ENCODE data around the gene MTRF1L. TPM values are rescaled to one million over a fixed set of nuclear protein-coding genes. Genes with fewer than 3 reads are reported as not detected.
A peak's percentile ranks its signal among the peaks of the same experiment; 100 is the strongest.

The MTRF1L gene
- polyA plus RNA-seq, 3 donors = 8.2 to 12.8 (median 10.8) TPM

DNA sequence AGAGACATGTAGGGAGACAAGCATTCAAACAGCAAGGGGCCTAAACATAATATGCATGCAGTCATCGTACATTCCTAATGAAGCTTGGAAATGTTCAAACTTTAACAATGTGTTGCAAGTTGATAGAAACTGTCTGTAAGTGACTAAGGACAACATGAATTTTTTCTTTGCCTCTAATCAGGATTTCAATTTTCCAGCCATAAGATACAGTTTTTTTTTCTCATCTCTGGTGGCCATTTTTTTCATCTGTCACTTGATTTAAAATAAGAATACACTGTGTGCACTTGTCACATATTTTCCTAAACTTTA lies 22.2 kb upstream of the MTRF1L start:
- H3K36me3 ChIP-seq (replicated peaks in 1 of 2; ENCODE audit: control insufficient read depth in 1 of 2, insufficient read depth in 2 of 2, low read length in 2 of 2) = no peaks in the 10 kb centered on the region
- H3K79me2 ChIP-seq (ENCODE audit: insufficient read depth, low read length) = no peaks in the 10 kb centered on the region
- no peaks in the 10 kb centered on the region for H3K4me1 ChIP-seq (ENCODE audit: control insufficient read depth in 1 of 2, insufficient read depth in 2 of 2, low read length in 2 of 2)
- H3K36me3 Mint-ChIP-seq = no peaks in the 10 kb centered on the region
- no peaks in the 10 kb centered on the region for H3K9me3 ChIP-seq (replicated peaks in 1 of 2; ENCODE audit: control insufficient read depth in 1 of 2, insufficient read depth in 1 of 2, low read length in 2 of 2)
- no peak overlapping the region for H3K4me3 ChIP-seq (replicated peaks in 1 of 3; ENCODE audit: low read depth in 2 of 3, low read length in 3 of 3)
- H4K20me1 ChIP-seq (ENCODE audit: insufficient read depth, low read length) = no peaks in the 10 kb centered on the region
- intact Hi-C loops (cut with micrococcal nuclease) = loop anchor here (5.0 kb wide), 2 partner anchors 157 to 162 kb away; no protein-coding TSS in a partner anchor
- TF ChIP-seq, protein P1, sequence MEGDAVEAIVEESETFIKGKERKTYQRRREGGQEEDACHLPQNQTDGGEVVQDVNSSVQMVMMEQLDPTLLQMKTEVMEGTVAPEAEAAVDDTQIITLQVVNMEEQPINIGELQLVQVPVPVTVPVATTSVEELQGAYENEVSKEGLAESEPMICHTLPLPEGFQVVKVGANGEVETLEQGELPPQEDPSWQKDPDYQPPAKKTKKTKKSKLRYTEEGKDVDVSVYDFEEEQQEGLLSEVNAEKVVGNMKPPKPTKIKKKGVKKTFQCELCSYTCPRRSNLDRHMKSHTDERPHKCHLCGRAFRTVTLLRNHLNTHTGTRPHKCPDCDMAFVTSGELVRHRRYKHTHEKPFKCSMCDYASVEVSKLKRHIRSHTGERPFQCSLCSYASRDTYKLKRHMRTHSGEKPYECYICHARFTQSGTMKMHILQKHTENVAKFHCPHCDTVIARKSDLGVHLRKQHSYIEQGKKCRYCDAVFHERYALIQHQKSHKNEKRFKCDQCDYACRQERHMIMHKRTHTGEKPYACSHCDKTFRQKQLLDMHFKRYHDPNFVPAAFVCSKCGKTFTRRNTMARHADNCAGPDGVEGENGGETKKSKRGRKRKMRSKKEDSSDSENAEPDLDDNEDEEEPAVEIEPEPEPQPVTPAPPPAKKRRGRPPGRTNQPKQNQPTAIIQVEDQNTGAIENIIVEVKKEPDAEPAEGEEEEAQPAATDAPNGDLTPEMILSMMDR (IDR thresholded peaks at IDR 0.05) = peak; percentile 33
- no peak overlapping the region for H3K4me2 ChIP-seq (replicated peaks; ENCODE audit: extremely low read depth, low read length, poor library complexity, severe bottlenecking)
- no peak overlapping the region for H3K4me3 Mint-ChIP-seq
- H3K27me3 Mint-ChIP-seq (ENCODE audit: low read depth in 3 of 3) = peaks cover 0 to 3% (median 0%) of the 10 kb centered on the region in 3 donors
- H3K9ac ChIP-seq (ENCODE audit: insufficient read depth, low read length, poor library complexity, severe bottlenecking) = no peak overlapping the region
- H3K4me1 Mint-ChIP-seq = no peaks in the 10 kb centered on the region
- no peak overlapping the region for H2AFZ ChIP-seq (ENCODE audit: insufficient read depth, low read depth, low read length, poor library complexity, severe bottlenecking)
- no peak overlapping the region for H3K27ac ChIP-seq (ENCODE audit: low read depth in 1 of 2, low read length in 2 of 2)
- no peaks in the 10 kb centered on the region for H3K27me3 ChIP-seq (ENCODE audit: control insufficient read depth in 2 of 2, insufficient read depth in 2 of 2, low read length in 2 of 2)
- no peaks in the 10 kb centered on the region for H3K9me3 Mint-ChIP-seq
- no CpG with 5 or more reads among the region's 1 CpG for WGBS (ENCODE audit: insufficient coverage)
- no peak overlapping the region for H3K27ac Mint-ChIP-seq
- no peak for DNase-seq

DNA sequence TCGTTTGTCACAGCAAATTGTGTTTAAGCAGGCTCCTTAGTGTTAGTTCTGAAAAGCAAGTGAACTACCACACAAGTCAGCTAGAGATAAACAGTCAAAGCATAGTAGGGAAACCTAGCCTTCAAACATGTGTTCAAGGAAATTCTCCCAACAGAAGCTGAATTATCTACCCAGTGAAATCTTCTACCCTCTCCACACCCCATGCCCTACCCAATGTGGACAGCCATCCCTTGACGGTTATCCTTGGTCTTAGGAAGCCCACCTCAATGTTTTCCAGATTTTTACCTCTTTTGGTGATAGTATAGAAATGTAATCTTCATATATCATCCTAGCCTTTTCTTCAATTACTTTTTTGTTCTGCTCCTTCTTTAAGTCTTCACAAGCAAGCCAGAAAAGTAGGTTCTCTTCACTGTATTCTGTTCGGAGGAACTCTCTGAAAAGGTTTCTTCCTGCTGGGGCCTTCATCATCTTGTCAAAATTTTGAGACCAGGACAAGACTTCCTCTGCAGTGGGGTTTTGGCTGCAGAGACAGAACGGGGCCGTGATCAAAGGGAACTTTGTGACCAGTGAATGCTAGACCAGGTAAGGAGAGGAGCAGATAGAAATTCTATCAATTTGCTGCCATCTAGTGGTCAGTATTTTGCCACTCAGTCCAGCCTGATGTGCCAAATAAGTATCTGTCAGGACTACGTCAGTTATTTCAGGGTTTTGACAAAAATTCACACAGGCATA lies 21.6 kb upstream of the MTRF1L start:
- Histone ChIP-seq H3K27ac (ENCODE audit: low read depth in 1 of 2, low read length in 2 of 2) (no peak overlapping the region), H3K4me3 (replicated peaks in 1 of 3; ENCODE audit: low read depth in 2 of 3, low read length in 3 of 3) (no peak overlapping the region), H3K27me3 (ENCODE audit: control insufficient read depth in 2 of 2, insufficient read depth in 2 of 2, low read length in 2 of 2) (no peaks in the 10 kb centered on the region), H3K9me3 (replicated peaks in 1 of 2; ENCODE audit: control insufficient read depth in 1 of 2, insufficient read depth in 1 of 2, low read length in 2 of 2) (no peaks in the 10 kb centered on the region), H3K36me3 (replicated peaks in 1 of 2; ENCODE audit: control insufficient read depth in 1 of 2, insufficient read depth in 2 of 2, low read length in 2 of 2) (no peaks in the 10 kb centered on the region), H3K4me2 (replicated peaks; ENCODE audit: extremely low read depth, low read length, poor library complexity, severe bottlenecking) (no peak overlapping the region), H3K9ac (ENCODE audit: insufficient read depth, low read length, poor library complexity, severe bottlenecking) (no peak overlapping the region), H3K4me1 (ENCODE audit: control insufficient read depth in 1 of 2, insufficient read depth in 2 of 2, low read length in 2 of 2) (no peaks in the 10 kb centered on the region), H2AFZ (ENCODE audit: insufficient read depth, low read depth, low read length, poor library complexity, severe bottlenecking) (no peak overlapping the region), H4K20me1 (ENCODE audit: insufficient read depth, low read length) (no peaks in the 10 kb centered on the region), H3K79me2 (ENCODE audit: insufficient read depth, low read length) (no peaks in the 10 kb centered on the region)
- H3K4me1 Mint-ChIP-seq = no peaks in the 10 kb centered on the region
- no peak overlapping the region for H3K4me3 Mint-ChIP-seq
- H3K36me3 Mint-ChIP-seq = no peaks in the 10 kb centered on the region
- peaks cover 0 to 3% (median 2%) of the 10 kb centered on the region in 3 donors for H3K27me3 Mint-ChIP-seq (ENCODE audit: low read depth in 3 of 3)
- peaks cover 0 to 2% (median 0%) of the 10 kb centered on the region in 7 donors for H3K9me3 Mint-ChIP-seq
- TF ChIP-seq, protein P1 (IDR thresholded peaks at IDR 0.05) = peak; percentile 82
- whole genome bisulfite sequencing (ENCODE audit: insufficient coverage) = 23% methylated on average over 2 of the region's 6 CpGs
- DNase-seq = peak; percentile 29 to 68 (median 61)
- no peak overlapping the region for H3K27ac Mint-ChIP-seq
- intact Hi-C loops (cut with micrococcal nuclease) = loop anchor here (5.0 kb wide), 2 partner anchors 157 to 162 kb away; no protein-coding TSS in a partner anchor
